DND-41 (cell line): ENCODE data around the gene UBR3.
A peak's percentile ranks its signal among the peaks of the same experiment; 100 is the strongest.
"Not testable (repeated sequence)": the region's sequence is repeated elsewhere in the genome, so short reads cannot be mapped to it uniquely, and the experiment has no call there.

ENCODE experiments used
- ATAC-seq: fragments of 200-7000 bp; cut with Tn5 transposase; 3 replicates; pipeline ENCODE4 v1.9.1; 2021; ENCODE audit warnings: low read depth; ENCODE audit not compliant: insufficient read depth
- DNase-seq: peaks from one replicate; pipeline ENCODE4 v3.0.0-alpha.2; 2020
- H2AFZ ChIP-seq: 2 replicates; pipeline ENCODE4 v1.6.0; 2012; ENCODE audit warnings: low read depth, low read length
- H3K27ac ChIP-seq: 2 replicates; pipeline ENCODE4 v1.5.1; 2012; ENCODE audit warnings: low read length, inconsistent platforms
- H3K27me3 ChIP-seq: fragments of 200-600 bp; sonication (generic); 2 replicates; pipeline ENCODE4 v1.6.0; 2012; ENCODE audit warnings: low read length, mild to moderate bottlenecking, inconsistent platforms; ENCODE audit not compliant: insufficient read depth, poor library complexity
- H3K36me3 ChIP-seq: 2 replicates; pipeline ENCODE4 v1.5.1; 2012; ENCODE audit warnings: low read length, inconsistent platforms; ENCODE audit not compliant: insufficient read depth
- H3K4me1 ChIP-seq: 2 replicates; pipeline ENCODE4 v1.5.1; 2012; ENCODE audit warnings: mild to moderate bottlenecking, low read length; ENCODE audit not compliant: insufficient read depth
- H3K4me2 ChIP-seq: 2 replicates; pipeline ENCODE4 v1.6.0; 2012; ENCODE audit warnings: mild to moderate bottlenecking, moderate library complexity, low read length, inconsistent platforms; ENCODE audit not compliant: insufficient read depth
- H3K4me3 ChIP-seq, 2 experiments: fragments of 200-600 bp in 1 of 2; shearing (Covaris generic) in 1 of 2; 2 replicates each; pipeline ENCODE4 v1.5.1; 2012 to 2016; ENCODE audit warnings: inconsistent platforms in 2 of 2, low read length in 2 of 2, mild to moderate bottlenecking in 2 of 2, low read depth in 1 of 2, moderate library complexity in 1 of 2
- H3K79me2 ChIP-seq: 2 replicates; pipeline ENCODE4 v1.6.0; 2012; ENCODE audit warnings: low read length, inconsistent platforms; ENCODE audit not compliant: insufficient read depth
- H3K9ac ChIP-seq: 2 replicates; pipeline ENCODE4 v1.6.0; 2012; ENCODE audit warnings: low read depth, mild to moderate bottlenecking, inconsistent platforms, low read length, moderate library complexity
- H3K9me3 ChIP-seq: 2 replicates; pipeline ENCODE4 v1.5.1; 2012; ENCODE audit warnings: low read length, moderate library complexity, mild to moderate bottlenecking, inconsistent platforms; ENCODE audit not compliant: insufficient read depth, severe bottlenecking
- H4K20me1 ChIP-seq: 2 replicates; pipeline ENCODE4 v1.6.0; 2012; ENCODE audit warnings: low read length; ENCODE audit not compliant: insufficient read depth
- CTCF ChIP-seq: IDR thresholded peaks from 2 replicates; pipeline ENCODE4 v1.5.1; 2012; ENCODE audit warnings: borderline replicate concordance, low read length, moderate library complexity, mild to moderate bottlenecking; ENCODE audit not compliant: poor library complexity, severe bottlenecking; ENCODE audit errors: extremely low read depth
- EZH2 ChIP-seq: IDR thresholded peaks from 3 replicates; pipeline ENCODE4 v1.6.1; 2012; ENCODE audit warnings: borderline replicate concordance, low read depth, mild to moderate bottlenecking, moderate library complexity, low read length, inconsistent platforms; ENCODE audit not compliant: severe bottlenecking

Gene UBR3

DNA sequence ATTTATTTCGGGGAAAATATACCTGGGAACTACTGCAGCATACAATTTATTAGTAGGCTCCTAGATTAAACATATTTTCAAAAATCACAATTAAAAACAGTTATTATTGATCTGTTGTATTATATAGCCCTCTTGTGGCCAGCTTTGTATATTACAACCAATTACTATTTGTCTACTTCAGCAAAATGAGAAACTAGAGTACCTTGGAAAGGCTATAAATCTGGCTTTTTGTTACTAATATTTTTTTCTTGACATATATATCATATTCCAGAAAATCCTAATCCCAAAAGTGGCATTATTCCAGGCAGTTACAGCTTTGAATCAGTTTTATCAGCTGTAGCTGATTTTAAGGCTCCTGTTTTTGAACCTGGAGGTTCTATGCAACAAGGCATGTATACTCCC is 101.2 kb downstream of the UBR3 start:
- H4K20me1 ChIP-seq: no peaks in the 10 kb centered on the region
- peak; percentile 57; the same call in 2 of the 3 replicates for ATAC-seq

DNA sequence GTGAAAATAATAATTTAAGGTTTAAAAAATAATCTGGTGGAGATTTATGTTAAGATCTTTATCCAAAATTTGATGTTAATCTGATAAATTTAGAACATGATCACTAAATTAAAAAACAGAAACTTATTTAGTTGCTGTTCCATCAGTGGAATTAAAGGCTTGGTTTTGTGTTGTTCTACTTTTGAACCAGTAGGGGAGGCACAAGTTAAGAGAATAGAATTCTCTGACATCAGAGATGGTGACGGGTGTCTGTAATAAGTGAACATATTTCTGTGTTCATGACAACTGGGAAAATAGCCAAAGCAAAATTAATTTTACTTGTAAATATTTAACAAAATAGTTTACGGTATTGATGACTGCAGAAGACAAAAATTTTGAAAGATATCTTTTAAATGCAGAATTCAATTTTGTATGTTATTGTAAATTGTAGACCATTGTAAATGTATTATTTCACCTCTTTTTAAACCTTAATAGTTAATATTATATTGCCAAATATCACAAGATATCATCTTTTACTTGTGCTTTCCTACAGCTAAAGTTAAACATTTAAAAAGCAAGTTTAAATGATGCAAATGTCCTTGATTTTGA is 106.0 kb downstream of the UBR3 start:
- no peak overlapping the region for H3K4me2 ChIP-seq
- no peaks in the 10 kb centered on the region for H3K27me3 ChIP-seq
- H3K36me3 ChIP-seq: peaks cover 4% of the 10 kb centered on the region; the same call in 1 of the 2 replicates
- H3K9me3 ChIP-seq: no peaks in the 10 kb centered on the region
- H3K9ac ChIP-seq: no peak overlapping the region
- DNase-seq (no peak), ATAC-seq (peak; percentile 75)
- no peak overlapping the region for H3K4me3 ChIP-seq
- no peaks in the 10 kb centered on the region for H3K79me2 ChIP-seq
- H2AFZ ChIP-seq: no peak overlapping the region
- H4K20me1 ChIP-seq: no peaks in the 10 kb centered on the region
- no peak overlapping the region for H3K27ac ChIP-seq
- H3K4me1 ChIP-seq: no peaks in the 10 kb centered on the region
- peak; percentile 67 for TF ChIP-seq CTCF
- no peak for TF ChIP-seq EZH2

More for the DNA sequence above, 101.2 kb downstream of the UBR3 start:
- H3K27ac ChIP-seq: no peak overlapping the region
- no peaks in the 10 kb centered on the region for H3K9me3 ChIP-seq
- peaks cover 10% of the 10 kb centered on the region for H3K36me3 ChIP-seq
- H3K4me3 ChIP-seq: no peak overlapping the region
- H3K79me2 ChIP-seq: no peaks in the 10 kb centered on the region
- no peak overlapping the region for H3K4me2 ChIP-seq
- no peak for DNase-seq
- no peaks in the 10 kb centered on the region for H3K27me3 ChIP-seq
- no peak overlapping the region for H3K9ac ChIP-seq
- H2AFZ ChIP-seq: no peak overlapping the region
- peak; percentile 79 for TF ChIP-seq CTCF
- TF ChIP-seq EZH2: no peak
- H3K4me1 ChIP-seq: no peaks in the 10 kb centered on the region

- not testable (repeated sequence) for H3K9me3 ChIP-seq, H4K20me1 ChIP-seq, DNase-seq, H2AFZ ChIP-seq, H3K79me2 ChIP-seq, H3K4me1 ChIP-seq, H3K4me3 ChIP-seq, H3K27me3 ChIP-seq, H3K9ac ChIP-seq, H3K27ac ChIP-seq, ATAC-seq, H3K4me2 ChIP-seq
- peaks cover 11% of the 10 kb centered on the region; the same call in 1 of the 2 replicates for H3K36me3 ChIP-seq
Observed at GRCh38 chr2:169936652-169937051, 109.4 kb downstream of the UBR3 start.

GRCh38 chr2:169945515-169945914 is 118.3 kb downstream of the UBR3 start:
- no peak overlapping the region for H2AFZ ChIP-seq
- H3K79me2 ChIP-seq: no peaks in the 10 kb centered on the region
- H3K27me3 ChIP-seq: no peaks in the 10 kb centered on the region
- H3K4me3 ChIP-seq: no peak overlapping the region
- no peaks in the 10 kb centered on the region for H4K20me1 ChIP-seq
- H3K9ac ChIP-seq: no peak overlapping the region
- no peaks in the 10 kb centered on the region for H3K4me1 ChIP-seq
- H3K36me3 ChIP-seq: peaks cover 50% of the 10 kb centered on the region
- no peak overlapping the region for H3K27ac ChIP-seq
- H3K4me2 ChIP-seq: no peak overlapping the region
- ATAC-seq (no peak), DNase-seq (no peak)
- H3K9me3 ChIP-seq: no peaks in the 10 kb centered on the region
- TF ChIP-seq EZH2 (no peak), CTCF (no peak)
